OCI-LY7 (cell line): ENCODE measurements around the gene ALPK3.

Source experiments
- EZH2phosphoT487 ChIP-seq: fragments of 200-600 bp; sonication (generic); IDR thresholded peaks from 2 replicates; pipeline ENCODE4 v1.6.1; 2018; ENCODE audit warnings: low read depth, borderline replicate concordance, mild to moderate bottlenecking, mixed run types, antibody characterized with exemption, low read length, moderate library complexity, mixed read lengths
- TF ChIP-seq, protein P1 (sequence below): fragments of 200-600 bp; sonication (generic); conservative IDR thresholded peaks from 2 replicates; pipeline ENCODE4 v1.5.1; 2014; ENCODE audit warnings: mild to moderate bottlenecking, antibody characterized with exemption, low read length, moderate library complexity, mixed read lengths

DNA sequence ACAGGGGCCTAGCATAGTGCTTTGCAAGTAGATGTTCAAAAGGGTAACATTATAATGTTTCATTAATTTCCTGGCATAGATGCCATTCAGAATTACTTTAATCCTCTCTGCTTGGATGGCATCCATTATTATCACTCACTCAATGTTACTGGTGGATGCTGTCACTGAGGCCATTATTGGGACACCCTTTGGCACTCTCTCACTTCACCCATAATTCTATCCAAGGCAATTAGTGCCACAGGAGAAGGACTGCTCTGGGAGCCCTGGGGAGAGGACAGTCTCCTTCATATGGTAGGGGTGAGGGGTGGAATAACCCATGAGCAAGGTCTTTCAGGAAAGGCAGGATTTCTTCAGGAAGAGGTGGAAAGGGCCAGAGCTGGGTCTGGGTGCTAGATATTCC, 38.6 kb downstream of the ALPK3 start:
- TF ChIP-seq, protein P1, sequence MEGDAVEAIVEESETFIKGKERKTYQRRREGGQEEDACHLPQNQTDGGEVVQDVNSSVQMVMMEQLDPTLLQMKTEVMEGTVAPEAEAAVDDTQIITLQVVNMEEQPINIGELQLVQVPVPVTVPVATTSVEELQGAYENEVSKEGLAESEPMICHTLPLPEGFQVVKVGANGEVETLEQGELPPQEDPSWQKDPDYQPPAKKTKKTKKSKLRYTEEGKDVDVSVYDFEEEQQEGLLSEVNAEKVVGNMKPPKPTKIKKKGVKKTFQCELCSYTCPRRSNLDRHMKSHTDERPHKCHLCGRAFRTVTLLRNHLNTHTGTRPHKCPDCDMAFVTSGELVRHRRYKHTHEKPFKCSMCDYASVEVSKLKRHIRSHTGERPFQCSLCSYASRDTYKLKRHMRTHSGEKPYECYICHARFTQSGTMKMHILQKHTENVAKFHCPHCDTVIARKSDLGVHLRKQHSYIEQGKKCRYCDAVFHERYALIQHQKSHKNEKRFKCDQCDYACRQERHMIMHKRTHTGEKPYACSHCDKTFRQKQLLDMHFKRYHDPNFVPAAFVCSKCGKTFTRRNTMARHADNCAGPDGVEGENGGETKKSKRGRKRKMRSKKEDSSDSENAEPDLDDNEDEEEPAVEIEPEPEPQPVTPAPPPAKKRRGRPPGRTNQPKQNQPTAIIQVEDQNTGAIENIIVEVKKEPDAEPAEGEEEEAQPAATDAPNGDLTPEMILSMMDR, result no peak
- no peak for TF ChIP-seq EZH2phosphoT487
